GM12878 (cell line): ENCODE data around the gene MOV10L1. TPM values are rescaled to one million over a fixed set of nuclear protein-coding genes. Genes with fewer than 3 reads are reported as not detected.

ENCODE experiments used
- ATF2 ChIP-seq: IDR thresholded peaks from 2 replicates; pipeline ENCODE4 v1.6.1; 2012; ENCODE audit warnings: low read length, inconsistent platforms
- ATF7 ChIP-seq: fragments of 450-650 bp; IDR thresholded peaks from 2 replicates; pipeline ENCODE4 v1.6.1; 2016; ENCODE audit warnings: low read depth, mild to moderate bottlenecking
- CBFB ChIP-seq: IDR thresholded peaks from 2 replicates; pipeline ENCODE4 v1.6.1; 2016; ENCODE audit warnings: antibody characterized with exemption, low read depth
- EP300 ChIP-seq, 2 experiments: fragments of 150-350 bp in 1 of 2; IDR thresholded peaks; 2 replicates each; pipeline ENCODE4 v1.6.1; 2011 to 2012; ENCODE audit warnings: low read depth in 2 of 2, low read length in 2 of 2, borderline replicate concordance in 1 of 2, improper control_type of control experiment in 1 of 2, inconsistent platforms in 1 of 2; ENCODE audit not compliant: control insufficient read depth in 1 of 2
- EZH2 ChIP-seq: IDR thresholded peaks from 2 replicates; pipeline ENCODE4 v1.6.1; 2012; ENCODE audit warnings: low read depth, mild to moderate bottlenecking, control low read depth, inconsistent platforms, low read length, borderline replicate concordance; ENCODE audit not compliant: control insufficient read depth
- FOS ChIP-seq: IDR thresholded peaks from 3 replicates; pipeline ENCODE4 v1.6.1; 2011; ENCODE audit warnings: borderline replicate concordance; ENCODE audit not compliant: insufficient read length; ENCODE audit errors: extremely low read depth
- GABPA ChIP-seq: IDR thresholded peaks from 2 replicates; pipeline ENCODE4 v1.6.1; 2014; ENCODE audit warnings: antibody characterized with exemption, low read depth, mild to moderate bottlenecking, inconsistent platforms
- HSF1 ChIP-seq: fragments of 150-350 bp; IDR thresholded peaks from 2 replicates; pipeline ENCODE4 v1.6.1; 2014; ENCODE audit warnings: mild to moderate bottlenecking, low read depth, low read length
- IKZF1 ChIP-seq: fragments of 450-650 bp; conservative IDR thresholded peaks from 2 replicates; pipeline ENCODE4 v1.6.1; 2017; ENCODE audit warnings: antibody characterized with exemption, mild to moderate bottlenecking
- IKZF2 ChIP-seq, 2 experiments: fragments of 450-650 bp; IDR thresholded peaks; 2 replicates each; pipeline ENCODE4 v1.6.1; 2017; ENCODE audit warnings: mild to moderate bottlenecking in 2 of 2, moderate library complexity in 2 of 2
- IRF5 ChIP-seq: fragments of 450-650 bp; IDR thresholded peaks from 2 replicates; pipeline ENCODE4 v1.6.1; 2017; ENCODE audit warnings: borderline replicate concordance
- KAT2A ChIP-seq: conservative IDR thresholded peaks from 2 replicates; pipeline ENCODE4 v1.6.1; 2011; ENCODE audit warnings: low read depth, low read length; ENCODE audit not compliant: control insufficient read depth
- LARP7 ChIP-seq: fragments of 450-650 bp; IDR thresholded peaks from 2 replicates; pipeline ENCODE4 v1.6.1; 2017; ENCODE audit warnings: mild to moderate bottlenecking
- NFXL1 ChIP-seq: fragments of 450-650 bp; IDR thresholded peaks from 2 replicates; pipeline ENCODE4 v1.6.1; 2017; ENCODE audit warnings: antibody characterized with exemption, mild to moderate bottlenecking, borderline replicate concordance
- POLR2A ChIP-seq: IDR thresholded peaks from 2 replicates; pipeline ENCODE4 v1.6.1; 2011; ENCODE audit warnings: low read depth, mild to moderate bottlenecking, low read length
- SIX5 ChIP-seq: IDR thresholded peaks from 2 replicates; pipeline ENCODE4 v1.6.1; 2011; ENCODE audit warnings: mild to moderate bottlenecking, low read depth, low read length, moderate library complexity; ENCODE audit not compliant: severe bottlenecking
- STAT3 ChIP-seq: IDR thresholded peaks from 2 replicates; pipeline ENCODE4 v1.6.1; 2011; ENCODE audit warnings: low read depth, low read length, improper control_type of control experiment
- TCF12 ChIP-seq: IDR thresholded peaks from 2 replicates; pipeline ENCODE4 v1.6.1; 2011; ENCODE audit warnings: low read depth, mild to moderate bottlenecking, low read length
- ZBTB40 ChIP-seq: fragments of 450-650 bp; IDR thresholded peaks from 2 replicates; pipeline ENCODE4 v1.6.1; 2016; ENCODE audit warnings: mild to moderate bottlenecking, moderate library complexity, borderline replicate concordance
- polyA plus RNA-seq, 11 experiments: library from polyadenylated mRNA; depleted of rRNA in 4 of 11; unstranded in 6 of 11; stranded (reverse) in 5 of 11; fragments of >200 nt; fragmentation: Nextera tagmentation in 4 of 11; fragmentation: Illumina TruSeq in 1 of 11; extraction: Ambion mirVana in 4 of 11; extraction: Trizol in 1 of 11; gene quantifications; 1 replicate in 1 of 11; 2 replicates in 10 of 11; pipeline versions ENCODE4 v1.2.1 to v1.2.3, GENCODE V29; 2011 to 2016; ENCODE audit warnings: inconsistent platforms in 2 of 11, missing spikeins in 2 of 11, low read depth in 1 of 11
- total RNA-seq, 4 experiments: library from RNA; depleted of rRNA in 3 of 4; stranded (reverse); fragments of >200 nt in 3 of 4; fragmentation: Illumina TruSeq in 1 of 4; extraction: Trizol in 1 of 4; gene quantifications; 2 replicates each; pipeline versions ENCODE4 v1.2.1 to v1.2.3, GENCODE V29; 2013 to 2021

The MOV10L1 gene
- total and polyA plus RNA-seq, 10 of the 15 experiments (the other 5 are each of a cell fraction or from before 2014, with no cell fraction given): 0.22 TPM; not detected in 9

GRCh38 chr22:50173311-50173982 lies 83.6 kb downstream of the MOV10L1 start (continued):
- TF ChIP-seq ZBTB40: no peak
- no peak for TF ChIP-seq ATF7
- TF ChIP-seq LARP7: 0 out of 2 replicates have a peak, but pooled peaks have one; percentile 32
- TF ChIP-seq KAT2A: no peak
- no peak for TF ChIP-seq HSF1
- no peak for TF ChIP-seq NFXL1
- TF ChIP-seq TCF12: no peak
- no peak for TF ChIP-seq STAT3
- TF ChIP-seq CBFB: no peak
- TF ChIP-seq EP300 (IDR thresholded peaks at IDR 0.05; ENCODE audit: borderline replicate concordance in 1 of 2, control insufficient read depth in 1 of 2, low read depth in 2 of 2, low read length in 2 of 2): no peak
- TF ChIP-seq EZH2: no peak
- TF ChIP-seq SIX5: no peak
- peak; percentile 69 for TF ChIP-seq IKZF1
- no peak for TF ChIP-seq FOS
- no peak for TF ChIP-seq IRF5
- peak; percentile 21 to 44; a peak in 2 of 4 replicates for TF ChIP-seq IKZF2 (IDR thresholded peaks at IDR 0.05)
- TF ChIP-seq POLR2A: no peak
- no peak for TF ChIP-seq ATF2
- no peak for TF ChIP-seq GABPA
- TF ChIP-seq, all 136 proteins: peak for 5
